Activated T-cell treated with anti-CD3 and anti-CD28 coated beads for 4 hours (primary cell): ENCODE results near the gene PHACTR1.

Source experiments
- DNase-seq: peaks from one replicate; pipeline ENCODE4 v3.0.0-alpha.2; 2020

PHACTR1 gene

DNA sequence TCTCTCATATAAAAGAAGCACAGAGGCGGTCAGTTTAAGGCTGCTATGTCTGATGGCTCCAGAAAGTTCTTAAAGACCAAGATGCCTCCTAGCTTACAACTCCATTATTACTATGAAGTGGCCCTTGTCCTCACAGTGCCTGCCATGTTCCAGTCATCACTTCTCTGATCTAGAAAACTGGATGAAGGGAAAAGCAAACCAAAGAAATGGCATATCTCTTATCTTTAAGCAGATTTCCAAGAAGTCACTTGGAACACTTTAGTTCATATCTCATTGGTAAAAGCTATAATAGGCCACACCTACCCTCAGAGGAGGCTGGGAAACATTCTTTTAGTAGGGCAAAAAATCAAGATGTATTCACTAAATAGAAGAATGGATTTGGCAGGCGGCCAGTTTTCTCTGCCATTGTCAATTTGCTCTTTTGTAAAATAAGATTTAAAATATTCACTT lies 322.2 kb downstream of the PHACTR1 start:
- no peak for DNase-seq

- DNase-seq, result no peak
Measured at GRCh38 chr6:13044390-13044789, 327.8 kb downstream of the PHACTR1 start.

- DNase-seq, result no peak
Measured at GRCh38 chr6:13044896-13045295, 328.3 kb downstream of the PHACTR1 start.

GRCh38 chr6:13045676-13046075 lies 329.1 kb downstream of the PHACTR1 start:
- no peak for DNase-seq

- DNase-seq, result no peak
Measured at GRCh38 chr6:13046084-13046483, 329.5 kb downstream of the PHACTR1 start.

DNA sequence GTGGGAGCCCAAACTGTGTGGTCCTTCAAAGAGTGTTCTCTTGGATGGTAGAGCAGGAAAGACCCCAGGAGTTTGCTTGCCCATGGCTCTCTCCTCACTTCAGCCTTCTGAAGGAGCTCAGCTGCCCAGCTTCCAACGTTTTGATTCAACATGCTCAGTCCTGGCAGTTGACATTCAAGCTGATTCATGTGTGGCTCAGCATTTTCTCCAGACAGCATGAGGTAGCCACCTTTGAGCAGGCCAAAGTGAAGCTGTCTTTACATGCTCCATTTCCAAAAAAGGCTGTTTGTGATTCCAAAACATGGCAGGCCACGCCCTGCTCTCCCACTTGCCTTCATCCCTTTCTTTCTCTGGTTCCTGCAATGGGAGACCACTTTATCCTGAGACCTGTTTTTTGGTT lies 331.5 kb downstream of the PHACTR1 start:
- no peak for DNase-seq

- no peak for DNase-seq
Measured at GRCh38 chr6:13049666-13050254, 333.2 kb downstream of the PHACTR1 start.

GRCh38 chr6:13053006-13053461 lies 336.5 kb downstream of the PHACTR1 start:
- DNase-seq, result no peak

DNA sequence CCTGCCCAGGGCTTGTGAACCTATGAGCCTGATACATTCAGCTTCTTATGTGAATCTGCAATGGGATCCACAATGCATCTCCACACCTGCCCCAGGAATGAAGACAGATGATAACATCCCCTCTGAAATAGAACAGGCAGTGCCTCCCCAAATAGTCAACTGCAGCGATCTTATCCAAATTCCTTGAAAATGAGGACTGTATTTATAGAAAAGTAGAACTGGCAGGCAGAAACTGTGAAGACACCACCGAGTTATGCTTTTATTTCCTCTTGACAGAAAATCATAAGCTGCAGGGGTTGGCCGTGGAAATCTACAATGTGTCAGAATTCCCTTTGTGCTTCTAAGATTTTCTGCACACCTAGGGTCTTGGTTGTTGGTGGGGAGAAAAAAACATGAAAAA lies 341.5 kb downstream of the PHACTR1 start:
- no peak for DNase-seq

GRCh38 chr6:13059026-13059425 lies 342.5 kb downstream of the PHACTR1 start:
- DNase-seq, result no peak

GRCh38 chr6:13063300-13063918 lies 346.8 kb downstream of the PHACTR1 start:
- DNase-seq, result no peak

DNA sequence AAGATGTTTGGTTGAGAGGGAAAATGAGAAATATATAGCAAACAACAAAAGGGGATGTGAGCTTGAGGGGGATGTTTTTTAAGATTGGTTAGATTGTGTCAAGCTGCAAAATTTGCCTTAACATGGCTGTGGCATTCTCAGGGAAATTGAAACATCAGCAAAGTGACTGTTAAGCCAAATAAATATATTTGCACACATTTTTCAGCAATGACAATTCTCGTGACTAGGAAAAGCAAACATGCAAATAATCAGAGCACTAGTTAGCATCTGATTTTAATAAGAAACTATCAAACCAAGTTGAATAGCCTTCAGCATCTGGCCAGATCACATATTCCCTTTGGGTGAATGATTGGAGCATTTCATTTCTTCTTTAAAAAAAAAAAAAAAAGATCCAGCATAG lies 349.0 kb downstream of the PHACTR1 start:
- DNase-seq, result no peak

DNA sequence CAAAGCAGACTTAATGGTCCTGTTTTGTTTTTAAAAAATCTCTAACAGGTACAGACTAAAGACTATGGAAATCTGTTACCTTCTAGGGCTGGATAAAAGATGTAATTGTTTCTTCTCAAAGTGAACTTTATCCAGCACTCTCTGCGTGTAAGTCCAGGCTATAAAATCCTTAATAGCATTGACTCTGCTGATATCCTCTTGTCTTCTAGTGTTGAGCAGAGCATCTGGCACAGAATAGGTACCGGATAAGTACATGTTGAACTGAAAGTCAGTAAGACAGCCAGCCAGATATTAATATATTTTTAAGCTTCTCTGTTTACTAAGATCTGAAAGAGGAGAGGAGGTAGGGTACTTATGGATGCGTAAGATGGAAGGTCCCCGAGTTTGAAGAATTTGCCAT lies 349.5 kb downstream of the PHACTR1 start:
- no peak for DNase-seq

DNA sequence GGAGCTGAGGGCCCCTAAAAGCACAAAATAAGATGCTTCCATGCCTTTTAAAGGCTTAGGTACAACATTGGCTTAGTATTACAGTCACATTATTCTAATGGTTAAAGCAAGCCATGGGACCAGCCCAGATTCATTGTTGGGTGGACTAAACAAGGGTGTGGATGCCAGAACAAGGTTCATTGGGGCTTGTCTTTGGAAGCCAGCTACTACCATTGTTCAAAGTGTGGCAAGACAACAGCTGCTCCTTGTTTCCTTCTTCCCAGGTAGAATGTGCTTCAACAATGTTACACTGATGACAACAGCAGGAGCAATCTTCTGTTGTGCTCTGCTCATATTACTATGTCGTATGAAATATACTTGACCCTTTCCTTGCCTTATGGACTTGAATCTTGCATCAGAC lies 350.3 kb downstream of the PHACTR1 start:
- DNase-seq, result no peak

DNA sequence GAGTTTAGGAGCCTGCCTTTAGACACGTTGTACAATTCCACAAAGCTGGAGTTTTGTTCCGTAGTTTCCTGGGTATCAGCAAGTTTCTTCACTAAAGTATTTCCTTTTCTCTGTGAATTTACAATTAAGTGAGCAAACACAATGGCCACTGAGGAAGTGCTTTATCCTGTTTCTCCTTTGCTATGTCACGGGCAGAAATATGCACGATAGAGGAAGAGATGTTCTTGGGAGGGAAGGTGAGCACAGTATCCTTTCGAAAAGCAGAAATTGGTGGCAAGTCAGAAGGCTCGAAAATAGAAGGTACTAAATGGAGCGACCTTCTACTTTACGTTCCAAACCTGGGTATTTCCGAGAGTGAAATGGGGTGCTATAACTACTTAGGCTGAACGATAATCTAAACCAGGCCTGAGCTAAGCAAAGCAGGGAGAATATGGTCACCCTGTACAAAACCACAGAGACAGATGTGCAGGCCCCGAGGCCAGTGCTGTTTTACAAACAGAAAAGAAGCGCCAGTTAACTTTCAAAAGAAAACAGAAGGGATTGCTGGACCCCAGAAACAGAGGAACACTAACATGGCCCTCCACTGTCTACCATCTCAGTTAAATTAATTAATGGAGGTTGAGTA lies 352.1 kb downstream of the PHACTR1 start:
- no peak for DNase-seq

GRCh38 chr6:13071550-13072345 lies 355.2 kb downstream of the PHACTR1 start:
- DNase-seq, result no peak

- no peak for DNase-seq
Measured at GRCh38 chr6:13072686-13073347, 356.2 kb downstream of the PHACTR1 start.

- DNase-seq, result no peak
Measured at GRCh38 chr6:13074415-13075140, 358.0 kb downstream of the PHACTR1 start.

- no peak for DNase-seq
Measured at GRCh38 chr6:13075141-13075845, 358.7 kb downstream of the PHACTR1 start.

DNA sequence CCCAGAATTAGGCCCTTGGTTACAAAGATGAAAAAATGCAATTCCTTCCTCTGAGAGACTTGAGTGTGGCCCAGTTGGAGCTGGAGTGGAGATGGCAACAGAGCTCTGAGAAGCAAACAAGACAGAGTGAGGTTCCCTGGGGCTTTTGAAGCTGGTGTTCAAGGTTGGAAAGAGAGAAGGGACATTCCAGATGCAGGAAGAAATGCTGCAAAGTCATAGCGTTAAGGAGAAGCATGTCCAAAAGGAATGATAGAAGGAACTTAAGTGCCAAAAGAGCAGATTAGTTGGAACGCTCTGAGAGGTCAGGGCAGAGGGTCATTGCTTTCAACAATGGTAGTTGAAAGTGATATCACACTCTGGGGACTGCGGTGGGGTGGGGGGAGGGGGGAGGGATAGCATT lies 360.0 kb downstream of the PHACTR1 start:
- no peak for DNase-seq

GRCh38 chr6:13077117-13077516 lies 360.6 kb downstream of the PHACTR1 start:
- no peak for DNase-seq
